SK-N-SH (cell line): ENCODE results near the gene MIDN. TPM values are rescaled to one million over a fixed set of nuclear protein-coding genes. Genes with fewer than 3 reads are reported as not detected.

Source experiments
- CTCF ChIA-PET: fragments of 300-600, 350-600 bp; formaldehyde crosslinking; extraction: SDS; loops from one replicate; lab custom pipeline; 2021; lab: Yijun Ruan, JAX
- POLR2A ChIA-PET: fragments of 350-600 bp; sonication (Branson Sonifier 250); formaldehyde crosslinking; extraction: SDS; loops from one replicate; lab custom pipeline; 2020; ENCODE audit warnings: antibody characterized with exemption, inconsistent platforms; lab: Yijun Ruan, JAX
- DNase-seq: peaks from one replicate; pipeline ENCODE4 v3.0.0; 2012
- H2AFZ ChIP-seq: fragments of 200-600 bp; sonication (generic); 2 replicates; pipeline ENCODE4 v1.8.1; 2016; ENCODE audit warnings: antibody characterized with exemption, mild to moderate bottlenecking, low read depth
- H3F3A ChIP-seq: fragments of 200-600 bp; sonication (generic); replicated peaks from 2 replicates; pipeline ENCODE3; 2016; ENCODE audit warnings: antibody characterized with exemption, mild to moderate bottlenecking; ENCODE audit not compliant: insufficient read depth
- H3K27ac ChIP-seq, 2 experiments: fragments of 200-500 bp in 1 of 2; fragments of 200-600 bp in 1 of 2; sonication (Bioruptor generic) in 1 of 2; sonication (generic), shearing (Covaris generic) in 1 of 2; 2 replicates each; pipeline versions ENCODE4 v1.5.1 to v1.6.1; 2014 to 2016; ENCODE audit warnings: low read depth in 2 of 2, inconsistent platforms in 1 of 2, low read length in 1 of 2, mild to moderate bottlenecking in 1 of 2, mixed read lengths in 1 of 2
- H3K27me3 ChIP-seq: fragments of 200-600 bp; sonication (generic), shearing (Covaris generic); 2 replicates; pipeline ENCODE4 v1.6.1; 2016; ENCODE audit warnings: mixed run types; ENCODE audit not compliant: insufficient read depth
- H3K36me3 ChIP-seq, 2 experiments: fragments of 200-500 bp in 1 of 2; fragments of 200-600 bp in 1 of 2; sonication (Bioruptor generic) in 1 of 2; sonication (generic) in 1 of 2; replicated peaks in 1 of 2; 2 replicates each; pipeline versions ENCODE3 to v1.5.1; 2014 to 2016; ENCODE audit warnings: low read length in 1 of 2, mild to moderate bottlenecking in 1 of 2; ENCODE audit not compliant: insufficient read depth in 2 of 2, control insufficient read depth in 1 of 2
- H3K4me1 ChIP-seq, 2 experiments: fragments of 200-500 bp in 1 of 2; fragments of 200-600 bp in 1 of 2; sonication (Bioruptor generic) in 1 of 2; sonication (generic), shearing (Covaris generic) in 1 of 2; 2 replicates each; pipeline versions ENCODE4 v1.5.1 to v1.6.1; 2014 to 2016; ENCODE audit warnings: low read depth in 1 of 2, low read length in 1 of 2, mixed run types in 1 of 2; ENCODE audit not compliant: insufficient read depth in 2 of 2, control insufficient read depth in 1 of 2
- H3K4me2 ChIP-seq: fragments of 200-600 bp; sonication (generic), shearing (Covaris generic); 2 replicates; pipeline ENCODE4 v1.6.1; 2017; ENCODE audit warnings: mixed run types
- H3K4me3 ChIP-seq, 2 experiments: fragments of 200-500 bp in 1 of 2; fragments of 200-600 bp in 1 of 2; sonication (Bioruptor generic) in 1 of 2; sonication (generic), shearing (Covaris generic) in 1 of 2; 2 replicates each; pipeline versions ENCODE4 v1.5.1 to v1.8.1; 2014 to 2016; ENCODE audit warnings: low read depth in 2 of 2, inconsistent platforms in 1 of 2, low read length in 1 of 2, mild to moderate bottlenecking in 1 of 2, mixed read lengths in 1 of 2, moderate library complexity in 1 of 2
- H3K79me2 ChIP-seq: fragments of 200-600 bp; sonication (generic); 2 replicates; pipeline ENCODE4 v1.8.1; 2017; ENCODE audit warnings: mild to moderate bottlenecking; ENCODE audit not compliant: insufficient read depth
- H3K9ac ChIP-seq: fragments of 200-600 bp; sonication (generic); 2 replicates; pipeline ENCODE4 v1.6.1; 2017; ENCODE audit warnings: mixed run types
- H3K9me2 ChIP-seq: fragments of 200-600 bp; sonication (generic); 2 replicates; pipeline ENCODE4 v1.6.1; 2017; ENCODE audit warnings: mixed run types
- H3K9me3 ChIP-seq: fragments of 200-600 bp; sonication (generic); 2 replicates; pipeline ENCODE4 v1.6.1; 2017; ENCODE audit warnings: mixed run types, mild to moderate bottlenecking, moderate library complexity
- H4K20me1 ChIP-seq: fragments of 200-600 bp; sonication (generic); 2 replicates; pipeline ENCODE4 v1.6.1; 2017; ENCODE audit warnings: mild to moderate bottlenecking, mixed run types; ENCODE audit not compliant: insufficient read depth
- EP300 ChIP-seq, 2 experiments: IDR thresholded peaks; 2 replicates each; pipeline versions ENCODE4 v1.4.0 to v1.6.1; 2012; ENCODE audit warnings: borderline replicate concordance in 1 of 2, low read depth in 1 of 2, low read length in 1 of 2
- FOSL2 ChIP-seq: IDR thresholded peaks from 2 replicates; pipeline ENCODE4 v1.4.0; 2012; ENCODE audit warnings: low read depth, mild to moderate bottlenecking, moderate library complexity, borderline replicate concordance
- FOXJ3 ChIP-seq: sonication (generic); formaldehyde crosslinking; IDR thresholded peaks from 2 replicates; pipeline ENCODE4 v1.5.1; 2020; ENCODE audit warnings: mild to moderate bottlenecking, missing genetic modification reagents
- FOXM1 ChIP-seq: IDR thresholded peaks from 2 replicates; pipeline ENCODE4 v1.4.0; 2012; ENCODE audit warnings: low read depth, mild to moderate bottlenecking
- MXI1 ChIP-seq: IDR thresholded peaks from 2 replicates; pipeline ENCODE4 v1.6.1; 2012; ENCODE audit warnings: mild to moderate bottlenecking, low read depth, low read length, improper control_type of control experiment
- NRF1 ChIP-seq: IDR thresholded peaks from 2 replicates; pipeline ENCODE4 v1.6.1; 2012; ENCODE audit warnings: low read depth, mild to moderate bottlenecking, low read length
- RAD21 ChIP-seq: IDR thresholded peaks from 2 replicates; pipeline ENCODE4 v1.6.1; 2012; ENCODE audit warnings: mild to moderate bottlenecking, low read length
- RCOR1 ChIP-seq: fragments of 150-350 bp; IDR thresholded peaks from 2 replicates; pipeline ENCODE4 v1.6.1; 2017; ENCODE audit warnings: antibody characterized with exemption, low read length
- SIN3A ChIP-seq: IDR thresholded peaks from 2 replicates; pipeline ENCODE4 v1.6.1; 2012; ENCODE audit warnings: low read depth, mild to moderate bottlenecking, low read length, moderate library complexity, borderline replicate concordance
- SMC3 ChIP-seq: IDR thresholded peaks from 2 replicates; pipeline ENCODE4 v1.6.1; 2012; ENCODE audit warnings: low read depth, low read length, improper control_type of control experiment
- TCF12 ChIP-seq: IDR thresholded peaks from 2 replicates; pipeline ENCODE4 v1.4.0; 2012
- TEAD4 ChIP-seq: IDR thresholded peaks from 2 replicates; pipeline ENCODE4 v1.4.0; 2012; ENCODE audit warnings: mild to moderate bottlenecking, borderline replicate concordance; ENCODE audit not compliant: insufficient read depth
- USF1 ChIP-seq: IDR thresholded peaks from 2 replicates; pipeline ENCODE4 v1.4.0; 2012; ENCODE audit warnings: low read depth, borderline replicate concordance
- WGBS: methylation state at CpG from one replicate; pipeline ENCODE4 v1.1.6; 2017; ENCODE audit warnings: low lambda C conversion rate; 5-methylcytosine and 5-hydroxymethylcytosine counted together
- polyA plus RNA-seq, 3 experiments: library from polyadenylated mRNA; depleted of rRNA; stranded (reverse); fragments of >200 nt; gene quantifications; 2 replicates each; pipeline ENCODE4 v1.2.3, GENCODE V29; 2012
- TF ChIP-seq, protein P1 (sequence below): fragments of 200-600 bp; sonication (generic); IDR thresholded peaks from 2 replicates; pipeline ENCODE4 v1.6.1; 2017; ENCODE audit warnings: antibody characterized with exemption, mild to moderate bottlenecking, moderate library complexity

The MIDN gene
- polyA plus RNA-seq, 1 of the 3 experiments (the other 2 are of a cell fraction), result 13.9 TPM

DNA sequence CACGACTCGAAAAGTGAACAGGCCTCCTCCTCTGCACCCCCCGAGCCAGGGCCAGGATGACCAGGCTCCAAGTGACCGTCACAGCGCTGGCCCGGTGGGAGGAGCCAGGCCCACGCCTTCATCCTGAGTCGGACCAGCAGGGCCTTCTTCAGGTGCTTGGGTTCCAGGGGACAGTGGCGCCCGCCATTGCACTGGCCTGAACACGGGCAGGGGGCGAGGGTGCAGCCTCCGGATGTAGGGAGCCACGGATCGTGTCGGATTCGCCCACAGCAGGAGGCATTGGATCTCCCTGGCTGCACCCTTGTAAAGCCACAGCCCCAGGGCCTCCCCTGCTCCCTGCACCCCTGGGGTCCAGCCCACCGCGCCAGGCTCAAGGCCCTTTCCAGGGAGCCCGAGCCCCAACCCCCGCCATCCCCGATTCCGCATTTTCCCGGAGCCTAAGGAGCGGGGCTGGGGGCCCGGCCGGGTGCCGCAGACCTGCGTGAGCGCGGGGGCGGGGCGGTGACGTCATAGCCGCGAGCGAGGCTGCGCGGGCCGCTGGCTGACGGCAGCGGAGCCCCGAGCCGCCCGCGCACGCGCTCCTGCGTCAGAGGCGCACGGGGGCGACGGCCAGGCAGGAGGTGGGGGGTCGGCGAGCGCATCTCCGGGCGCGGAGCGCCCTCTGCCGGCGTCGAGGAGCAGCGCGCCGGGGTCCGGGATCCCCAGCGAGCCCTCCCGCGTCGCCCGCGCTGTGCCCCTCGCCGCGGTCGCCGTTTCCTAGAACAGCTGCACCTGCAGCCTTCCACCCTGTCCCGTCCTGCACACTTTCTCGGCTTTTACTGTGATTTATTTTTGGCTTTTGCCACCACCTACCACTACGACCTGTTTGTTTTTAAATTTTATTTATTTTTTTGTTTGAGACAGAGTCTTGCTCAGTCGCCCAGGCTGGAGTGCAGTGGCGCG lies 8.3 kb upstream of the MIDN start:
- Histone ChIP-seq H4K20me1 (peaks cover 18% of the 10 kb centered on the region; the same call in 1 of the 2 replicates), H3K9me3 (no peaks in the 10 kb centered on the region), H3K4me2 (peak overlapping the region; percentile 99), H3K27ac (peak overlapping the region; percentile 65 to 86; a peak in 3 of 4 replicates), H3F3A (peaks cover 38% of the 10 kb centered on the region), H3K27me3 (no peaks in the 10 kb centered on the region), H2AFZ (peak overlapping the region; percentile 63; the same call in 1 of the 2 replicates), H3K4me3 (peak overlapping the region; percentile 47 to 53), H3K79me2 (peaks cover 43% of the 10 kb centered on the region), H3K4me1 (peaks cover 22 to 47% of the 10 kb centered on the region in 2 experiments; a peak in 3 of 4 replicates), H3K36me3 (peaks cover 0 to 4% of the 10 kb centered on the region in 2 experiments), H3K9ac (peak overlapping the region; percentile 56; the same call in 1 of the 2 replicates), H3K9me2 (no peaks in the 10 kb centered on the region)
- 23% methylated on average over 18 of the region's 84 CpGs for WGBS
- CTCF ChIA-PET, result interaction anchor here (0.8 to 9.7 kb wide), 23 partner anchors 12 to 319 kb away, joined by 3 to 594 read pairs (median 4); partner anchors contain the start of gene CIRBP
- peak; percentile 98 for DNase-seq
- TF ChIP-seq MXI1 (peak; percentile 25; the same call in 1 of the 2 replicates), RCOR1 (0 out of 2 replicates have a peak, but pooled peaks have one; percentile 7), SMC3 (peak; percentile 82), EP300 (IDR thresholded peaks at IDR 0.05; ENCODE audit: borderline replicate concordance in 1 of 2, low read depth in 1 of 2, low read length in 1 of 2) (no peak), TEAD4 (no peak), RAD21 (peak; percentile 85), NRF1 (peak; percentile 95)
- TF ChIP-seq, protein P1, sequence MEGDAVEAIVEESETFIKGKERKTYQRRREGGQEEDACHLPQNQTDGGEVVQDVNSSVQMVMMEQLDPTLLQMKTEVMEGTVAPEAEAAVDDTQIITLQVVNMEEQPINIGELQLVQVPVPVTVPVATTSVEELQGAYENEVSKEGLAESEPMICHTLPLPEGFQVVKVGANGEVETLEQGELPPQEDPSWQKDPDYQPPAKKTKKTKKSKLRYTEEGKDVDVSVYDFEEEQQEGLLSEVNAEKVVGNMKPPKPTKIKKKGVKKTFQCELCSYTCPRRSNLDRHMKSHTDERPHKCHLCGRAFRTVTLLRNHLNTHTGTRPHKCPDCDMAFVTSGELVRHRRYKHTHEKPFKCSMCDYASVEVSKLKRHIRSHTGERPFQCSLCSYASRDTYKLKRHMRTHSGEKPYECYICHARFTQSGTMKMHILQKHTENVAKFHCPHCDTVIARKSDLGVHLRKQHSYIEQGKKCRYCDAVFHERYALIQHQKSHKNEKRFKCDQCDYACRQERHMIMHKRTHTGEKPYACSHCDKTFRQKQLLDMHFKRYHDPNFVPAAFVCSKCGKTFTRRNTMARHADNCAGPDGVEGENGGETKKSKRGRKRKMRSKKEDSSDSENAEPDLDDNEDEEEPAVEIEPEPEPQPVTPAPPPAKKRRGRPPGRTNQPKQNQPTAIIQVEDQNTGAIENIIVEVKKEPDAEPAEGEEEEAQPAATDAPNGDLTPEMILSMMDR, result peak; percentile 68
- POLR2A ChIA-PET, result interaction anchor here (4.3 kb wide), 1 partner anchor 29 kb away, joined by 49 read pairs; the partner anchor contains the start of gene CIRBP

DNA sequence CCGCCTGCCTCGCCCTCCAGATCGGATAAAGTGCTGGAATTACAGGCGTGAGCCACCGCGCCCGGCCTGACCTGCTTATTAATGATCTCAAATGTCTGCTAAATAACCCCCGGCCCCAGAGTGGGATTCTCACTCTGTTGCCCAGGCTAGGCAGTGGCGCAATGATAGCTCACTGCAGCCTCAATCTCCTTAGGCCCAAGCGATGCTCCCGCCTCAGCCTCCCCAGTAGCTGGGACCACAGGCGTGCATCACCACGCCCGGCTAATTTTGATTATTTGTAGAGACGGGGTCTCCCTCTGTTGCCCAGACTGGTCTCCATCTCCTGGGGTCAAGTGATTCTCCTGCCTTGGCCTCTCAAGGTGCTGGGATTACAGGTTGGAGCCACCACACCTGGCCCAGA lies 7.5 kb upstream of the MIDN start:
- Histone ChIP-seq H3K4me1 (peaks cover 22 to 50% of the 10 kb centered on the region in 2 experiments; a peak in 3 of 4 replicates), H3K79me2 (peaks cover 37% of the 10 kb centered on the region), H3K9me3 (no peaks in the 10 kb centered on the region), H3K4me3 (peak overlapping the region in 1 of 2 experiments; percentile 91; a peak in 1 of 4 replicates), H4K20me1 (peaks cover 11% of the 10 kb centered on the region; the same call in 1 of the 2 replicates), H3K9me2 (no peaks in the 10 kb centered on the region), H3F3A (peaks cover 39% of the 10 kb centered on the region), H3K27me3 (no peaks in the 10 kb centered on the region), H3K36me3 (no peaks in the 10 kb centered on the region), H3K4me2 (peak overlapping the region; percentile 99), H3K27ac (peak overlapping the region in 1 of 2 experiments; percentile 55; a peak in 2 of 4 replicates)
- WGBS, result 85% methylated on average over 15 of the region's 15 CpGs
- no peak for DNase-seq
- CTCF ChIA-PET, result interaction anchor here (0.8 to 9.7 kb wide), 23 partner anchors 13 to 320 kb away, joined by 3 to 594 read pairs (median 4); partner anchors contain the start of gene CIRBP
- TF ChIP-seq SIN3A (no peak), FOSL2 (no peak), FOXM1 (no peak), SMC3 (no peak), FOXJ3 (CRISPR knock-in tag) (no peak), TCF12 (no peak), USF1 (no peak)
- TF ChIP-seq, all 33 proteins: peak for 0
- no peak overlapping the region for H3K9ac ChIP-seq
- H2AFZ ChIP-seq, result no peak overlapping the region
- POLR2A ChIA-PET, result interaction anchor here (0.9 to 4.3 kb wide), 4 partner anchors 12 to 215 kb away, joined by 3 to 49 read pairs (median 5); partner anchors contain the start of gene CIRBP
